Hippocampal formation (tissue), 2 donors: ENCODE measurements around the gene CAPZA2.
"Not testable (repeated sequence)": the region's sequence is repeated elsewhere in the genome, so short reads cannot be mapped to it uniquely, and the experiment has no call there.

Experiments used
- DNase-seq, 2 donors: peaks; one replicate each; lab custom pipeline; 2025; lab: John Stamatoyannopoulos, UW

Gene CAPZA2

DNA sequence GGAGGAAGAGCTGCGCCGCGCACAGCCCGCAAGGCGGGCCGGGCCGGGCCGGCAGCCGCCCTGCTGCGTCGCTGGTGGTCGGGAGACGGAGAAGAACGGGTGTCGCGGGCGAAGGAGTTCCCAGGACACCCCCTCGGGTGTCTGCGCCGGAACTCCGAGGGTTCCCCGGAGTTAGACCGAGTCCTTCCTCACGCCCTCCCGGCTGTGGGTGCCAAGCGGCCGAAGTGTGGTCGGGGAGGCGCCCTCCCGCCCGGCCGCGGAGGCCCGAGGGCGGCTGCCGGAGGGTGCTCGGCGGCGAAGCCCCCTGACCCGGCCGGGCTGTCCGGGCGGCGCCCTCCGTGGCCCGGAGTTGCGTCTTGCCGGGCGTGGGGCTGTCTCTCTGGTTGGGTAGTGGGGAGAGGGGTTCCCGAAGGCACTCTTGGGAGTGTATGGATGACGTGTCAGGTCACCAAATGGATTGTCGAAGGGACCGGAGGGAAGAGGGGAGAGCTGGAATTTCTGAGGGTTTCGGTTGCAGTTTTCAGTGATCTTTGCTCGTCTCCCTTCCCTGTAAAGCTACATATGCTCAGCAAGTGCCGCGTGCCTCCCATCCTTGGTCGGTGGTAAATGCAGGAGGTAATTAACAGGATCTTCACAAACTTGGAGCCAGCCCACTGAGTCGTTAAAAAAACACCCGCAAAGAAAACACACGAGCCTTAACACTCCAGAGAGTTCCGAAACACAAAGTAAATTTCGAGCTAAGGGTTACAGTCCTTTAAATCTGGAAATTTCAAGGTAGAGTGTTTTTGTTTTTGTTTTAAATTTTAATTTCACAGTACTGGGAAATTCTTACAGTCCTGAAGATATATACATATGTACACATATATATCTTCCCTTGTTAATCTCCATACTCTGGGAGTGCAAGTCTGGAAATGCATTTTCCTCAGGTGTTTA, 91.8 kb downstream of the CAPZA2 start:
- DNase-seq: peak; percentile 47 to 56

DNA sequence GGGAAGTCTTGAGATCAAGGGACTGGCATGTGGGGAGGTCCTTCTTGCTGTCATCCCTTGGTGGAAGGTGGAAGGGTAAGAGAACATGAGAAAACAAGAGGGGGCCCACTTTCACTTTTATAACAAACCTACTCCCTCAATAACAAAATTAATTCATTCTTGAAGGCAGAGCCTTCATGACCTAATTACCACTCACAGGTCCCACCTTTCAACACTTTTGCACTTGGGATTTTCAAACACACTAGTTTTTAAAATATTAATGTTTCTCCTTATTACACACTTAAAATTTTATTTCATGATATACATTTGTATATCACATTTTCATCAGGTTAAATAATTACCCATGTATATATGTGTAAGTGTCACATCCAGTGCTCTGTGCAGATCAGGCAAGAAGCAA, 93.0 kb downstream of the CAPZA2 start:
- DNase-seq: no peak

DNA sequence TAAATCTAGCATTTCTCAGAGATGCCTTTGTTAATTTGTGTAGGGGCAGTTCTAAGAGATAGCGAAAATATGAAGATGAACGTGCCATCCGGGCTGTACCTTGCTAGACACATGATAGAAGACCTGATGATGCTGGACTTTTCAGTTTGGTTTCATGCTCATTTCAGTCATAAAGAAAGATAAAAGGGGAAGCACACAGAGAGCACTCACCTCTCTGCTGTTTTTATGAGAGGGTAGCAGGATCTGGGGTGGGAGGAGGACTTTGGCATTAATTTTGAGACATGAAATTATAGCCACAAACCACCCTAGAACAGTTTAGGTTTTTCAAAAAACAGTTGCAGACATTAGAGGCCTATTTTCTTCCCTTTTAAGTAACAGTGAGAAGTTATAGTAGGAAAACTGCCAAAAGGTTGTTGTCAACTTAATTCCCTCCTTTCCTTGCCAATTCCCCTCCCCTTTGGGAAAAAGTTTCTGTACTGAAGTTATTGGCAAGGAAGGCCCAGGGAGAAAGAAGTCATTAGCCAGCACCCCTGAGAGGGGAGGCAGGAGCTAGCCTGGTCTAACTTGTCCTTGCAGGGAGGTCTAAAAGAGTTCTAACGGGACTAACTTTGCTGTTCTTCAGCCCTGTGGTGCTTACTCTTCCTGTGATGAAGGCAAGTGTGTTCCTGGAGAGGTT, 93.6 kb downstream of the CAPZA2 start:
- no peak for DNase-seq

DNA sequence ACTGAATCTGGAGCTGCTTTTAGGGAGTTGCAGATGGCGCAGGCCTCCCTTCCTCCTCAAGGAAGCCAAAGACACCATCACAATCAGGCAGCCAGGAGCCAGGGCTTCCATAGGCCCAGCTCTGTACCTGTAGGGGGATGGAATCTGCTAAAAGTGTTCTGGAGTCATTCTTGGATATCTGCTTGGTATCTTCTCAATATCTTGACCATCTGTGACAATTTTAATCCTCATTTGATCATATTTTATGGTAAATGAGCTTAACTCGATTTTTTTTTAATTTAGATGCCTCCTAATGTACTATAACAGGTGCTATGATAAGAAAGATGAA, 94.1 kb downstream of the CAPZA2 start:
- no peak for DNase-seq

DNA sequence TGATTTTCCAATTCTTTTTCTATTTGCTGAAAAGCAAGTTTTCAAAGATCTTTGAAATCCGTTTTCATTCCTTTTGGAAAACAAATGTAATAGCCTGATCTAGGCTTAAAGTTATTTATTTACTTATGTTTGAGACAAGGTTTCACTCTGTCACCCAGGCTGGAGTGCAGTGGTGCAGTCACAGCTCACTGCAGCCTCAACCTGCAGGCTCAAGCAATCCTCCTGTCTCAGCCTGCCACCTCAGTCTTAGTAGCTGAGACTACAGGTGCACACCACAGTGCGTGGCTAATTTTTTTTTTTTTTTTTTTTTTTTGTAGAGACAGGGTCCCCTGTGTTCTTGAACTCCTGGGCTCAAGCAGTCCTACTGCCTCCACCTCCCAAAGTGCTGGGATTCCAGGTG, 95.5 kb downstream of the CAPZA2 start:
- DNase-seq: no peak

DNA sequence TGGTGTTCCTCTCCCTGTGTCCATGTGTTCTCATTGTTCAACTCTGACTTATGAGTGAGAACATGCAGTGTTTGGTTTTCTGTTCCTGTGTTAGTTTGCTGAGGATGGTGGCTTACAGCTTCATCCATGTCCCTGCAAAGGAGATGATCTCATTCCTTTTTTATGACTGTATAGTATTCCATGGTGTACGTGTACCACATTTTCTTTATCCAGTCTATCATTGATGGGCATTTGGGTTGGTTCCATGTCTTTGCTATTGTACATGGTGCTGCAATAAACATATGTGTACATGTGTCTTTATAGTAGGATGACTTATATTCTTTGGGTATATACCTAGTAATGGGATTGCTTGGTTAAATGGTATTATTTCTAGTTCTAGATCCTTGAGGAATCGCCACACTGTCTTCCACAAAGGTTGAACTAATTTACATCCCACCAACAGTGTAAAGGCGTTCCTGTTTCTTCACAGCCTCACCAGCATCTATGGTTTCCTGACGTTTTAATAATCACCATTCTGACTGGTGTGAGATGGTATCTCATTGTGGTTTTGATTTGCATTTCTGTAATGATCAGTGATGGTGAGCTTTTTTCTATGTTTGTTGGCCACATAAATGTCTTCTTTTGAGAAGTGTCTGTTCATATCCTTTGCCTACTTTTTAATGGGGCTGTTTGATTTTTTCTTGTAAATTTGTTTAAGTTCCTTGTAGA, 99.7 kb downstream of the CAPZA2 start:
- not testable (repeated sequence) for DNase-seq

DNA sequence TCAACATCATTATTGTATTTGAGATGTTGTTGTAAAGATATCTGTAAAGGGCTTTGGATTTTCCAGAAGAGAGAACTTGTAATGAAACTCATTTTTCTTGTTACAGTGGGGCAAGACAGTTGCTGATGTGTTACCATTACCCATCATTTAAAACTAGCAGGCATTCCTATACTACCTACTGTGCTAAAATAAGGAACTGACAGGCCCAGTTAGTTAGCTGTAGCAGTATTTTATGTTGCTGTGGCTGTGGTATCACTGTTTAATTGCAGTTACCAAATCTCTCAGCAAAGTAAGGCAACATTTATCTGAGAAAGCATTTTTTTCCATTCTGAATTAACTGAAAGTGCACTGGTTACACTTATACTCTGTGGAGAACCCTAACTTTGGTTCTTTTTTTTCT, 100.8 kb downstream of the CAPZA2 start:
- DNase-seq: no peak

DNA sequence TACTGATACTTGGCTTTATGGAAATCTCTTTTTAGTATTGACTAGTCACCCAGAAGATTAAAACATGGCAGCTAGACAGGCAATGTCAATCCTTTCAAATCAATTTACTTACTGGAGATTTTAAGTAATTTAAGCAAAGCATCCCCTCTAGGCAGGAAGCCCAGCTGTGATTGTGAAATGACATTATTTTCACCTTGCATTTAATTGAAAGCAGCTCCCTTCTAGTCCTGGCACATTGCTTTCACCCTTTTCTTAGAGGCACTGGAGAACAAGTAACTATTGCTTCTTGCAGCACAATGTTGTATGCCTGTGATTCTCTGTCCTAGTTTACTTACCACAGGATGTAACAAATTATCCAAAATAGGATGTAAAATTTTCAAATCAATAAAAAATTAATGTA, 104.2 kb downstream of the CAPZA2 start:
- peak in 1 of 2 donors; percentile 27 for DNase-seq

DNA sequence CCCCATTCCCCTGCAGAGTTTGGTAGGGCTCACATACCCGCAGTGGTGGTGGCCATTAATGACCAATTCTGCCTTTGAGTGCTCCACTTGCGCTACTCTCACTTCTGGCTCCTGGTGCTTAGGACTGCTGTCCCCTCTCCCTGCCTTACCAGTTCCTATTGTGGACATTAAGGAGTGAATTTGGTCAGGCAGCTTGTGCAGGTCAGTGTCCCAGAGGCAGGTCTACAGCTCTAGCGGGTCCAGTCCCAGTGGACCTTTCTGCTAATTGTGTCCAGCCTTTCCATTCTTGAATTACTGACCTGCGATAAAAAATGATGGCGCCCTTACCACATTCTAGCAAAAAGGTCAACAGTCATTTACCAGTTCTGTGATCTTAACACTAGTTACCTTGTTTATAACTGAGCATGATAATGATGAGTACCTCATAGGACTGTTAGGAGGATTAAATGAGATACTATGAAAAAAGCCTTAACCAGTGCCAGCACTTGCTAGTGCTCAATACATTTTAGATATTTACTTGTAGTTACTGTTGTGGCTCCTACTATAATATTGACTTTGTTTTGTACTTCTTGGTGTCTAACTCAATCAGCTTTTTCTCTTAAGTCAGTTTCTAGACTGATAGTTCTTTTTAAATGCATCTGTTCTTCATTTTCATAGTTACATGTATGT, 105.0 kb downstream of the CAPZA2 start:
- no peak for DNase-seq

DNA sequence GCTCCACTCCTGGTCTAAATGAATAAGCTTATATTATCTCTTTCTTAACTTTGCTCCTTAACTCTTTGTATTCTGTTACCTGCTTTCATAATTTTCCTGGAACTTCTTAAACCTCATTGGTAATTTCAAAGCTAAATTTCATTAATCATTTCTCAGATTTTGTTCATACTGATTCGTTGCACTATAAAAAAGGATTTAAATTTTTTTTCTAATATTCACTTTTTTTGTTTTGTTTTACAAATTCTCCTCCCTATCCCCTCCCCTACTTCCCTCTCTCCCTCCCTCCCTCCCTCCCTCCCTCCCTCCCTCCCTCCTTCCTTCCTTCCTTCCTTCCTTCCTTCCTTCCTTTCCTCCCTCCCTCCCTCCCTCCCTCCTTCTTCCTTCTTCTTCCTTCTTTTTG, 105.6 kb downstream of the CAPZA2 start:
- no peak for DNase-seq

DNA sequence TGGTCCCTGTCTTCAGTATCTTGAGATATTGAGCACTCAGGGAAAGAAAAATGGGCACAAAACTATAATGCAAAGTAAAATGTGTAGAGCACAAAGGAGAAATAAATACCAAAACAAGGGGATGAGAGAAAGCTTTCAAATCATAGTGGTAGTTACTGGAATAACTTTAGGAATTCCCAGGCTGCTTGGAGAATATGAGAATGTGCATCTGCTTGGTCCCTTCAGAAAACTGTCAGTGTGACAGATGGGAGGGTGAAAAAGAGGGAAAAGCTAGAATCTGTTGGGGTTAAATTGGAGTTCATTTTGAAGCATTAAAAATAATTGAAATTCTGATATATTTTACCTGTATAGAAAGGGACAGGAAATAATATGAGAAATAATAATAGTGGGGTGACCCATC, 106.2 kb downstream of the CAPZA2 start:
- DNase-seq: no peak

DNA sequence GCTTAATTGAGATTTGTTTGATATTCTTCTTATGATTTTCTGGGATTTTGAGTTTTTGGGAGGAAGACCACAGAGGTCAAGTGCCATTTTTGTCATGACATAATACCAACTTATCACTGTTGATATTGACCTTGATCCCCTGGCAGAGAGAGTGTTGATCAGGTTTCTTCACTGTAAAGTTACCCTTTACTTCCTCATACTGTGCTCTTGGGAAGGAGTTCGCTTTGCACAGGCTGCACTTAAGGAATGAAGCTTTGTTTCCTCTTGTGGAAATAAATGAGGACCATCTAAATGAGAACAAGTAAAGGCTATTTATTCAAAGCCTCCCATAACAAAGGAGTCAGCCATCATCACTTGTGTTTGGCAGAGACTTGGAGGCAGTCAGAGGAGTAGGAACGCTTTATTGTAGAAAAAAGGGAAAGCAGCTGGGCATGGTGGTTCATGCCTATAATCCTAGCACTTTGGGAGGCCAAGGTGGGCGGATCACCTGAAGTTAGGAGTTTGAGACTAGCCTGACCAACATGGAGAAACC, 107.0 kb downstream of the CAPZA2 start:
- DNase-seq: no peak

DNA sequence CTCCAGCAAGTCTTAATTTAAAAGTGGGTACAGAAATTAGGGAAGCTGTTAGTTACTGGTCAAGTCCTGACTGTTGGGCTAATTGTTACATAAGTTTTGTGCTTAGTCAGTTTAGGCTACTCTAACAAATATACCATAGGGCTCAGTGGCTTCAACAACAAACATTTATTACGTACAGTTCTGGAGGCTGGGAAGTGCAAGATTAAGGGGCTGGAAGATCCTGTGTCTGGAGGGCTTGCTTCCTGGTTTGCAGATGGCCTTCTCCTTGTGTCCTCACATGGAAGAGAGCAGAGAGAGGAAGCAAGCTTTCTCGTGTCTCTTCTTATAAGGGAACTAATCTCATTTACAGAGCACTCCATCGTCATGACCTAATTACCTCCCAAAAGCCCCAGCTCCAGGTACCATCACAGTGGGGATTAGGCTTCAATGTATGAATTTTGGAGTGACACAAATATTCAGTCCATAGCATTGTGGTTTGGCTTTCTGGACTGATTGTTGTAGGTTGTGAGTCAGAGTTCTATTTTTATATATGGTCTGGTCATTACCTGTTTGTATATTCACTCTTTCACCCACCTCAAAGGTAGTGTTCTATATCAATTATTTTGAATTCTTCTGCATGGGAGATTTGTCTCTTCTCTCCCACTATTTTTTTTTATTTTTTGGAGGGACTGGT, 108.0 kb downstream of the CAPZA2 start:
- DNase-seq: no peak

DNA sequence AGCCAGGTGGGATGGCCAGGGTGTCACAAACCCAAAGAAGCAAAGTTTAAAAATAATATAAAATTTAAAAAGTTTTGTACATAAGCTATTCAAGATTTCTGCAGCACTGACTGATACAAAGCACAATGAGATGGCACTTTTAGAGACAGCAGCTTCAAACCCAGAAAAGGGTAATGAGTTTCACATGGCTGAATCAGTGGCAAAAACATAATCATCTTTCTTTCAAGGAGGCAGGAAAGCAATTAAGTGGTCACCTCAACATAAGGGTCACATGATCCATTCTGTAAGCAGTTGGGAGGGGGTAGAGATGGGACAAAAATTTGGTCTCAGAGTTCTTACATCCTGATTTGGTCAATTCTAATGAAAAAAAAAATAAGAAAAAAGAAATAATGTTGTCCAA, 108.8 kb downstream of the CAPZA2 start:
- not testable (repeated sequence) for DNase-seq
